ENCODE data around the gene CAMK1G.
A peak's percentile ranks its signal among the peaks of the same experiment; 100 is the strongest.

Gene CAMK1G

GRCh38 chr1:209583408-209583807 is at the start of gene CAMK1G:
Gene CAMK1G (plus strand): TSS chr1:209583714. CDS start chr1:209594984, 11,270 bp downstream.
- DNase-seq = peak; percentile 82

- no peak for DNase-seq
Observed at GRCh38 chr1:209534496-209535250, 48.8 kb upstream of the CAMK1G start.

GRCh38 chr1:209536843-209537242 is 46.7 kb upstream of the CAMK1G start:
- DNase-seq = no peak

- no peak for DNase-seq
Observed at GRCh38 chr1:209537336-209538114, 46.0 kb upstream of the CAMK1G start.

- DNase-seq = no peak
Observed at GRCh38 chr1:209539576-209539975, 43.9 kb upstream of the CAMK1G start.

GRCh38 chr1:209542585-209542984 is 40.9 kb upstream of the CAMK1G start:
- DNase-seq = no peak

- DNase-seq = no peak
Observed at GRCh38 chr1:209544098-209544497, 39.4 kb upstream of the CAMK1G start.

- no peak for DNase-seq
Observed at GRCh38 chr1:209545423-209545822, 38.1 kb upstream of the CAMK1G start.

GRCh38 chr1:209546390-209547085 is 37.0 kb upstream of the CAMK1G start:
- DNase-seq = no peak

GRCh38 chr1:209547626-209548025 is 35.9 kb upstream of the CAMK1G start:
- no peak for DNase-seq

GRCh38 chr1:209549443-209550205 is 33.9 kb upstream of the CAMK1G start:
- peak; percentile 44 for DNase-seq

- no peak for DNase-seq
Observed at GRCh38 chr1:209550519-209550918, 33.0 kb upstream of the CAMK1G start.

GRCh38 chr1:209552406-209553264 is 30.9 kb upstream of the CAMK1G start:
- no peak for DNase-seq

- no peak for DNase-seq
Observed at GRCh38 chr1:209554761-209555611, 28.5 kb upstream of the CAMK1G start.

- no peak for DNase-seq
Observed at GRCh38 chr1:209556162-209556690, 27.3 kb upstream of the CAMK1G start.

GRCh38 chr1:209557221-209557620 is 26.3 kb upstream of the CAMK1G start:
- DNase-seq = no peak

- DNase-seq = no peak
Observed at GRCh38 chr1:209560529-209560928, 23.0 kb upstream of the CAMK1G start.

- DNase-seq = peak; percentile 35
Observed at GRCh38 chr1:209560952-209561351, 22.6 kb upstream of the CAMK1G start.

- DNase-seq = peak; percentile 34
Observed at GRCh38 chr1:209561532-209561931, 22.0 kb upstream of the CAMK1G start.

GRCh38 chr1:209564849-209565248 is 18.7 kb upstream of the CAMK1G start:
- no peak for DNase-seq
